Heart left ventricle (tissue), 13 donors: ENCODE results near the gene PLET1.

Source experiments
- CTCF ChIP-seq, 12 donors: fragments of 200-600 bp; sonication (generic) in 4 of 12; IDR thresholded peaks; one replicate each; pipeline versions ENCODE4 v1.5.0 to v1.8.0; 2018 to 2022; ENCODE audit warnings: antibody characterized with exemption in 12 of 12, mild to moderate bottlenecking in 5 of 12
- POLR2A ChIP-seq, 2 donors: fragments of 450-650 bp; IDR thresholded peaks; one replicate each; pipeline ENCODE4 v1.6.1; 2017; ENCODE audit warnings: antibody characterized with exemption in 2 of 2, mild to moderate bottlenecking in 2 of 2, moderate library complexity in 2 of 2
- donor health status: ischemic (EF 13 %, LVEDD 7.1; RV severe dilation, severe dysfunction).
- donor health status: DM: no; HTN: yes; CAD: no.
- donor health status: DM: no; HTN: no; CAD: no.
- donor health status: ischemic (EF 25% LVEDD 6.9; RV normal size, moderate dysfunction).
- donor health status: ischemic (EF 25% LVEDD 5.7; RV mildly dilated, moderate dysfunction).
- donor health status: ischemic (EF 35%, LVEDD 5.7; RV mildly dilated, moderate dysfunction).
- donor health status: nonischemic (EF 11% LVEDD 7.7; RV severe dilation, severe dysfunction).
- donor health status: DM: yes; HTN: yes; CAD: no.
- donor health status: PGD.
- donor health status: ischemic (EF 29% LVEDD 5.4; RV normal size, mild dysfunction).
- donor health status: nonischemic (EF 23%, LVEDD 6.1; RV moderate dilation, normal function).

GRCh38 chr11:112226062-112226830 lies 34.4 kb downstream of the PLET1 start, which contains the start of gene PTS:
- TF ChIP-seq CTCF (IDR thresholded peaks at IDR 0.05) (no peak), POLR2A (IDR thresholded peaks at IDR 0.05) (peak in 1 of 2 donors; percentile 89)
